Left lung (tissue), 10 donors: ENCODE data around the gene HERC2. TPM values are rescaled to one million over a fixed set of nuclear protein-coding genes. Genes with fewer than 3 reads are reported as not detected.

Experiments
- ATAC-seq: fragments of 200-7000 bp; cut with Tn5 transposase; one replicate; pipeline ENCODE4 v1.9.1; 2020; ENCODE audit warnings: moderate library complexity
- DNase-seq, 4 donors: peaks; one replicate each; pipeline ENCODE4 v3.0.0-alpha.2; 2013 to 2020
- H3K27ac ChIP-seq, 2 donors: fragments of 200-600 bp; sonication (generic) in 1 of 2; one replicate each; pipeline versions ENCODE4 v1.5.0 to v1.8.0; 2020 to 2021
- H3K27me3 ChIP-seq, 2 donors: fragments of 200-600 bp; sonication (generic) in 1 of 2; one replicate each; pipeline versions ENCODE4 v1.5.0 to v1.8.0; 2020 to 2021
- H3K36me3 ChIP-seq, 2 donors: fragments of 200-600 bp; sonication (generic) in 1 of 2; one replicate each; pipeline versions ENCODE4 v1.5.0 to v1.8.0; 2020 to 2021
- H3K4me1 ChIP-seq, 2 donors: fragments of 200-600 bp; one replicate each; pipeline ENCODE4 v1.8.0; 2021
- H3K4me3 ChIP-seq, 2 donors: fragments of 200-600 bp; sonication (generic) in 1 of 2; one replicate each; pipeline versions ENCODE4 v1.5.0 to v1.8.0; 2020 to 2021; ENCODE audit warnings: mild to moderate bottlenecking in 1 of 2
- H3K9me3 ChIP-seq, 2 donors: fragments of 200-600 bp; sonication (generic) in 1 of 2; one replicate each; pipeline versions ENCODE4 v1.5.0 to v1.8.0; 2020 to 2021
- CTCF ChIP-seq, 2 donors: fragments of 200-600 bp; sonication (generic) in 1 of 2; IDR thresholded peaks; one replicate each; pipeline versions ENCODE4 v1.5.0 to v1.8.0; 2021; ENCODE audit warnings: antibody characterized with exemption in 2 of 2
- intact Hi-C, 2 donors: fragments of 100-400 bp; cut with DNase I; formaldehyde crosslinking; loops; one replicate each; pipeline versions ENCODE4 v1.11.2 to v1.14.2; 2022
- polyA plus RNA-seq, 6 donors: library from polyadenylated mRNA; unstranded; fragments of 120-200 nt; gene quantifications; one replicate each; pipeline ENCODE4 v1.2.1, GENCODE V29; 2013; ENCODE audit not compliant: insufficient read length in 6 of 6
- total RNA-seq, 2 donors: library from RNA; stranded (reverse); fragmentation: NEBNext Ultra II Directional; extraction: Animal tissue kit (Norgen Biotek cat#: 25700); gene quantifications; one replicate each; pipeline ENCODE4 v1.2.1, GENCODE V29; 2021
- donor health status: DM: no; HTN: yes; CAD: no.
- donor health status: DM: no; HTN: no; CAD: no.

The HERC2 gene
- total and polyA plus RNA-seq, 8 donors: 52.7 to 68.6 (median 56.4) TPM

GRCh38 chr15:28271697-28272260 lies 50.2 kb downstream of the HERC2 start:
- no peak for ATAC-seq
- H3K9me3 ChIP-seq: no peaks in the 10 kb centered on the region
- no peak overlapping the region for H3K27ac ChIP-seq
- no peak overlapping the region for H3K4me3 ChIP-seq
- H3K36me3 ChIP-seq: peaks cover 0 to 74% of the 10 kb centered on the region in 2 donors
- intact Hi-C loops: no loop called here
- no peaks in the 10 kb centered on the region for H3K27me3 ChIP-seq
- no peak for DNase-seq
- no peaks in the 10 kb centered on the region for H3K4me1 ChIP-seq
- no peak for TF ChIP-seq CTCF (IDR thresholded peaks at IDR 0.05)

GRCh38 chr15:28269097-28269496 lies 52.9 kb downstream of the HERC2 start:
- peaks cover 0 to 85% of the 10 kb centered on the region in 2 donors for H3K36me3 ChIP-seq
- no peak for TF ChIP-seq CTCF (IDR thresholded peaks at IDR 0.05)
- ATAC-seq (no peak), DNase-seq (no peak)
- H3K4me1 ChIP-seq: no peaks in the 10 kb centered on the region
- no peaks in the 10 kb centered on the region for H3K9me3 ChIP-seq
- H3K27me3 ChIP-seq: no peaks in the 10 kb centered on the region
- H3K27ac ChIP-seq: no peak overlapping the region
- intact Hi-C loops: no loop called here
- no peak overlapping the region for H3K4me3 ChIP-seq

GRCh38 chr15:28267727-28268126 lies 54.3 kb downstream of the HERC2 start:
- H3K27me3 ChIP-seq: no peaks in the 10 kb centered on the region
- no peak for TF ChIP-seq CTCF (IDR thresholded peaks at IDR 0.05)
- no peaks in the 10 kb centered on the region for H3K4me1 ChIP-seq
- no peaks in the 10 kb centered on the region for H3K9me3 ChIP-seq
- H3K4me3 ChIP-seq: no peak overlapping the region
- H3K27ac ChIP-seq: no peak overlapping the region
- peaks cover 0 to 93% of the 10 kb centered on the region in 2 donors for H3K36me3 ChIP-seq
- DNase-seq (no peak), ATAC-seq (no peak)
- intact Hi-C loops: no loop called here

- DNase-seq (no peak), ATAC-seq (no peak)
- H3K27ac ChIP-seq: no peak overlapping the region
- intact Hi-C loops: no loop called here
- H3K36me3 ChIP-seq: peaks cover 3 to 93% of the 10 kb centered on the region in 2 donors
- no peaks in the 10 kb centered on the region for H3K27me3 ChIP-seq
- no peak for TF ChIP-seq CTCF (IDR thresholded peaks at IDR 0.05)
- no peak overlapping the region for H3K4me3 ChIP-seq
- H3K9me3 ChIP-seq: no peaks in the 10 kb centered on the region
- H3K4me1 ChIP-seq: no peaks in the 10 kb centered on the region
Observed at GRCh38 chr15:28265334-28266019, 56.5 kb downstream of the HERC2 start.

- no peaks in the 10 kb centered on the region for H3K27me3 ChIP-seq
- ATAC-seq: no peak
- TF ChIP-seq CTCF (IDR thresholded peaks at IDR 0.05): no peak
- H3K4me1 ChIP-seq: no peaks in the 10 kb centered on the region
- no peaks in the 10 kb centered on the region for H3K9me3 ChIP-seq
- no peak overlapping the region for H3K27ac ChIP-seq
- H3K4me3 ChIP-seq: no peak overlapping the region
- peaks cover 3 to 86% of the 10 kb centered on the region in 2 donors for H3K36me3 ChIP-seq
- DNase-seq: no peak
- intact Hi-C loops: no loop called here
Observed at GRCh38 chr15:28264166-28264565, 57.8 kb downstream of the HERC2 start.
